HG03039 (cell line): Measurements from ENCODE around the gene CDK16.

Source experiments
- ATAC-seq: cut with Tn5 transposase; IDR thresholded peaks from one replicate; pipeline ENCODE4 v1.9.1; 2021; ENCODE audit warnings: mild to moderate bottlenecking, moderate library complexity; ENCODE audit not compliant: unreplicated experiment

CDK16 gene

GRCh38 chrX:47206316-47206715 is 12.2 kb upstream of the CDK16 start:
- ATAC-seq: no peak

DNA sequence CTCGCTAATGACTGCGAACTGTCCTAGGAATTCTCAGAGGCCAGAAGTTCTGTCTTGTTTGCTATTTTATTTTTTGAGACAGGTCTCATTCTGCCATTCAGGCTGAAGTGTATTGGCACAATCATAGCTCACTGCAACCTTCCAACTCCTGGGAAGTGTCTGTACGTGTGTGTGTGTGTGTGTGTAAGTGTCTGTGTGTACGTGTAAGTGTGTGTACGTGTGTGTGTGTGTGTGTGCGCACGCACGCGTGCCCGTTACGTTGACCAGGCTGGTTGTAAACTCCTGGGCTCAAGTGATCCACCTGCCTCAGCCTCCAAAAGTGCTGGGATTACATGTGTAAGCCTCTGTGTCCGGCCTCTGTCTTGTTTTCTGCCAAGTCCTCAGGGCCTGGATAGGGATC is 10.4 kb upstream of the CDK16 start:
- no peak for ATAC-seq

DNA sequence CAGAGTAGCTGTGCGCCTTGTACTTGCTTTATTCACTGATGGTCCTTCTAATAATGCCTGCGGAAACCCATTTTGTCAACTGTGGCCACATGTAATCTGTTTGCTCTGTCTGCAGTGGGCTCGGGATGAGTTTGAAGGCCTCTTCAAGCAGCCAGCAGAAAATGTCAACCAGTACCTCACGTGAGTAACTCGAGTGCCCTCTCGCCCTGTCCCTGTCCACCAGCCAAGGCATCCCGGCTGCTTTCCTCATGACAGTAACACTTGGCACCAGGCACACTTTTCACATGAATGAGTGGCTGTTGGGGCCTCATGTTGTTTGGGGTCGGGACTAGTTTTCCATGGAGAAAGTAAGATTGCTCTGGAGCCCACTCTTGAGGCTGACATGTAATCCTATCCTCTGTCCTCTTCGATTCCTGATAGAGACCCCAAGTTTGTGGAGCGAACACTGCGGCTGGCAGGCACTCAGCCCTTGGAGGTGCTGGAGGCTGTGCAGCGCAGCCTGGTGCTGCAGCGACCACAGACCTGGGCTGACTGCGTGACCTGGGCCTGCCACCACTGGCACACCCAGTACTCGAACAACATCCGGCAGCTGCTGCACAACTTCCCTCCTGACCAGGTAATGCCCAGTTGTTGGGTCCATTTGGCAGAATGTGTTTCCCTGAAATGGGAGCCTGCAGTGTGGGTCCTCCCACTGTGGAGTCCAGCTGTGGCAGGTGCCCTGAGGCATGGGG is 8.8 kb upstream of the CDK16 start:
- ATAC-seq: no peak

- ATAC-seq: no peak
Measured at GRCh38 chrX:47210661-47211425, 7.6 kb upstream of the CDK16 start.

- no peak for ATAC-seq
Measured at GRCh38 chrX:47212381-47213293, 5.8 kb upstream of the CDK16 start.

DNA sequence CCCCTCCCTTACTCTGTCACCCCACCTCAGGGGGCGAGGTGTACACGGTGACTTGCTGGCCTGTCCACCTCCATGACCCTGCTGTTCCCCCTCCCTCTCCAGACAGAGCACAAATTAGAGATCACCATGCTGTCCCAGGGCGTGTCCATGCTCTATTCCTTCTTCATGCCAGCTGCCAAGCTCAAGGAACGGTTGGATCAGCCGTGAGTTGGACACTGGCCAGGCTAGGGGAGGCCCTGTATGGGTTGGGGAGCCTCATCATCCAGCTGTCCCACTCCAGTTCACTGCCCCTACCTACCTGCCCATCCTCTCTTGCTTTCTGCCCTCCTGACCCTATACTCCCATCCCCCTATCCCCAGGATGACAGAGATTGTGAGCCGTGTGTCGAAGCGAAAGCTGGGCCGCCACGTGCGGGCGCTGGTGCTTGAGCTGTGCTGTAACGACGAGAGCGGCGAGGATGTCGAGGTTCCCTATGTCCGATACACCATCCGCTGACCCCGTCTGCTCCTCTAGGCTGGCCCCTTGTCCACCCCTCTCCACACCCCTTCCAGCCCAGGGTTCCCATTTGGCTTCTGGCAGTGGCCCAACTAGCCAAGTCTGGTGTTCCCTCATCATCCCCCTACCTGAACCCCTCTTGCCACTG is 3.9 kb upstream of the CDK16 start:
- no peak for ATAC-seq

- ATAC-seq: no peak
Measured at GRCh38 chrX:47215291-47215900, 3.1 kb upstream of the CDK16 start.

- no peak for ATAC-seq
Measured at GRCh38 chrX:47216393-47216925, 2.0 kb upstream of the CDK16 start.

GRCh38 chrX:47217121-47217851 is 1.2 kb upstream of the CDK16 start:
- no peak for ATAC-seq

DNA sequence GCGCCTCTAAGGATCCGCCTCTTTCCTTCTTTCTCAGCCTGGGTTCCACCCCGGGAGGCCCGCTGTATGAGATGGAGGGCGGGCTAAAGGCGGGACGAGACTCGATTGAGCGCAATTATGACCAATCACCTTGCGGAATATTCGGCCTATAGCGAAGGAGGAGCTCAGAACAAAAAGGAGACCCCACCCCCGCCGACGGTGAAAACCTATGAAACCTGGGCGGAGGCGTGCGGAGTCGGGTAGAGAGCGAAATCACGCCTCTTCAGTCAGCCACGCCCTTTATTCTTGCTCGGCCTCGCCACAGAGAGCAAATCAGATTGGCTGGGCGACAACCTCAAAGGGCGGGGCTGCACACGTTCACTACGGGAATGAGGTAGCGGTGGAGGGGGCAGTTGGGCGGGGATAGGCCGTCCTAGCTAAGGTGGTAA is 615 bp upstream of the CDK16 start:
- ATAC-seq: peak; percentile 85

- no peak for ATAC-seq
Measured at GRCh38 chrX:47218920-47219815, 687 bp downstream of the CDK16 start.

DNA sequence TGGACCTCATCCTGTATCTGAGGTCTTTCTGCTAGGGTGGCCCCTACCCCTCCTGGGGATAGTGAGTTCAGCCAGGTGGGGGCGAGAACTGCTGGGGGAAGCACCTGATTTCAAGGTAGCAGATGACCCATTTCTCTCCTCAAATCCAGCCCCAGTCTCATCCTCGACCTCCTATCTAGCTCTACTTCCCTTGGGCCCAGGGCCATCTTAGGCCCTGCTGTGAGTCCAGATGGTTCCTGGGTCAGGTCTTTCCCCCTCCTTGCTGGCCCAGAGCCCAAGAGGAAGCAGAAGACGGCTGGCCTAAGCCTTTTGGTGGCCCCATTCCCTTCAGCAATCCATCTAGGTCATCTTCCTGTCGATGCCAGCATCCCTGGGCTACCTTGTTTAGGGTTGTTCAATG is 3.3 kb downstream of the CDK16 start:
- ATAC-seq: no peak

DNA sequence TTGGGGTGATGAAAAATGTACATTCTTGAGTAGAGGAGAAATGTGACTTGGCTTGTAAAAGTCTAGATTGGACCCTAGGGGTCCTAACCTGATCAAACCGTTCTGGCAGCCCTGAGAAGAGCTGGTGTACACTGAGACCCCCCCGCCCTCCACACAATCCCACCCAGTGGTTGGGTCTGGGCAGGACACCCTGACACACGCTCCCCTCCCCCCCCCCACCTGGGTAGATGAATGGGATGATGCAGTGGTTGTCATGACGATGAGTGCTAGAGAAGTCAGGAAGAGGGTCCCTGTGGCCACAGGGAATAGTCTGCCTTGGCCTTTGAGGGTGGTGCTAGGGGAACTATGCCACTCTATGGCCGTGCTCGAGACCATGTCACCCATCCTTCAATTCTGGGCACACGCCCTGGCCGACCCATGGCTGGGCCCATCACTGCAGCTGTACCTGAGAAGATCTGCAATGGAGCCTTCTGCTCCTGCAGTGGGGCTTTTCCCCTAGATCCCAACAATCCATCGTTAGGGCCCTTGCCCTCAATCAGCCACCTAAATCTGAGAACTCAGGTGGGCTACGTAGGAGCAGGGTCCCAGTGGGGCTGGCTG is 4.4 kb downstream of the CDK16 start:
- no peak for ATAC-seq

DNA sequence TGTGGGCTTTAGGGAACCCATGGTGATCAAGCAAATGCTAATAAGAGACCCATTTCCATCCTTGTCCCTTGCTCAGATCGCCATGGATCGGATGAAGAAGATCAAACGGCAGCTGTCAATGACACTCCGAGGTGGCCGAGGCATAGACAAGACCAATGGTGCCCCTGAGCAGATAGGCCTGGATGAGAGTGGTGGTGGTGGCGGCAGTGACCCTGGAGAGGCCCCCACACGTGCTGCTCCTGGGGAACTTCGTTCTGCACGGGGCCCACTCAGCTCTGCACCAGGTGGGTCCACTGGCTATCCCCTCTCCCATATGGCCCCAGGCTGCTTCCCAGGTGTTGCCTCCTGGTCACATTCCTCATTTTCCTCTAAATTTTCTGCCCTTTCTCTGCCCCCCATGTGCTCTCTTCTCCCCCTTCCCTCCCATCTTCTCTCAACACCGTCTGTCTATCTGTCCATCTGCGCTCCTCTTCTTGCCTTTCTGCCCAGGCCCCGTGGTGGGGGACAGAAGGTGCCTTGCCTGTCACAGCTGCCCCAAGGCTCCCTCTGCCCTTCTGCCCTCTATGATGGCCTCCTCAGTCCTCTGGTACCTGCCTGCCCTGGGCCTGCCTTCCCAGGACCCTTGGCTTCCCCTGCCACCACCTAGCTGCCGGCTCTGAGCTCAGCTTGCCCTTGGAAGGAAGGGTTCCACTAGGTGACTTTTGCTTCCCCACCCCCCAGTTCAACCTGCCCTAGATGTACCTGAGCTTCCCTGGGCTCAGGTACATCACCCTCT is 5.2 kb downstream of the CDK16 start:
- ATAC-seq: no peak

GRCh38 chrX:47224266-47224895 is 5.9 kb downstream of the CDK16 start:
- no peak for ATAC-seq

- no peak for ATAC-seq
Measured at GRCh38 chrX:47224896-47225290, 6.4 kb downstream of the CDK16 start.

DNA sequence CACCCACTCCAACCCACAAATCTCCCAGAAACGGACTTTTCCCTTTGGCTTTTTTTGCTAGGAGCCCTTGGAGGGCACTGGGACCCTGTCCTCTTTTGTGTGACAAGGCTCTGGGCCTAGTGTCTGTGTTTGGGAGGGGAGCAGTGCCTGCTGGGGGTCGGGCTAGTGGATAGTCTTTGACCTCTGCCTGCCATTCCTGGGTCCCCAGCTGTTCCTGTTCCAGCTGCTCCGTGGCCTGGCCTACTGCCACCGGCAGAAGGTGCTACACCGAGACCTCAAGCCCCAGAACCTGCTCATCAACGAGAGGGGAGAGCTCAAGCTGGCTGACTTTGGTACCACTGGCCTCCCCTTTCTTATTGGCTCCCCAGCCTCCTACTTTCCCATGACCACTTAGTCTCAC is 7.6 kb downstream of the CDK16 start:
- no peak for ATAC-seq
